ENCODE data around the gene TEKTIP1.
A peak's percentile ranks its signal among the peaks of the same experiment; 100 is the strongest.

Gene TEKTIP1

DNA sequence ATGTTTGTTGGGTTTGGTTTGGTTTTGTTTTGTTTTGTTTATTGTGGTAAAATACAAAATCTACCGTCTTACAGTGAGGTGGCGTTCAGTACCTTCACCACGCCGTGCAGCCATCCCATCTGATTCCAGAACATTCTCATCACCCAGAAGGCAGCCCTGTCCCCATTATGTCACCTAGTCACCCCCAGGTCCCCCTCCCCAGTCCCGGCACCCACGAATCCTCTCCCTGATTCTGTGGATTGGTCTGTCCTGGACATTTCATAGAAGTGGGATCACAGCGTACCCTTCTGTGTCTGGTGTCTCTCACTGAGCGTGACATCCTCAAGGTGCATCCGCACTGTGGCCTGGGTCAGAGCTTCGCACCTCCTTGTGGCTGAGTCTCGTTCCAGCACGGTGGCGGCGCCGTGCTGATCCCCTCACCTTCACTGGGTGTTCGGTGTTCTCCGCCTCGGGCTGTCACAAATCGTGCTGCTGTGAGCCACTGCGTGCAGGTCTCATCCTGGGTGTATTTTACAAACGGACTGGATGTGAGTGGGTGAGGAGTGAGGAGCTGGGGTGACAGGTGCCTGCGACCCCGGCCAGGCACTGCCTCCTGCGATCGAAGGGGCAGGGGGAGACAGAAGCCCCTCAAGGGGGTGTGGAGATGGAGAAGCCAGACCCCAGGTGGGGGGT, 580 bp upstream of the TEKTIP1 start:
- Histone ChIP-seq H2BK5ac (ENCODE audit: low read length) (peak overlapping the region; percentile 11), H3K79me1 (ENCODE audit: low read depth, low read length) (peaks cover 4% of the 10 kb centered on the region), H2BK120ac (ENCODE audit: low read depth, low read length) (no peak overlapping the region), H2BK15ac (ENCODE audit: low read length) (no peak overlapping the region), H3K4ac (ENCODE audit: low read length) (no peak overlapping the region), H3K9ac (ENCODE audit: low read depth, low read length, poor library complexity) (peak overlapping the region; percentile 30), H3K4me2 (ENCODE audit: insufficient read depth, low read length, poor library complexity, severe bottlenecking) (no peak overlapping the region), H2BK12ac (ENCODE audit: low read length) (no peak overlapping the region), H3K23ac (ENCODE audit: low read depth, low read length, poor library complexity) (peak overlapping the region; percentile 68), H3K27ac (replicated peaks; ENCODE audit: low read length) (no peak overlapping the region), H4K8ac (ENCODE audit: low read depth, low read length) (no peak overlapping the region), H3K4me3 (ENCODE audit: low read length in 2 of 2) (no peak overlapping the region), H4K91ac (ENCODE audit: low read depth, low read length, poor library complexity) (no peak overlapping the region), H3K27me3 (ENCODE audit: control insufficient read depth in 3 of 3, insufficient read depth in 3 of 3, low read depth in 1 of 3, low read length in 3 of 3) (no peaks in the 10 kb centered on the region), H3K4me1 (ENCODE audit: control insufficient read depth in 2 of 2, insufficient read depth in 1 of 2, low read depth in 1 of 2, low read length in 2 of 2) (peaks cover 6 to 8% of the 10 kb centered on the region in 2 donors), H3K9me3 (replicated peaks in 1 of 2; ENCODE audit: control insufficient read depth in 2 of 2, insufficient read depth in 1 of 2, low read depth in 1 of 2, low read length in 2 of 2) (no peaks in the 10 kb centered on the region), H3K18ac (ENCODE audit: low read length) (no peak overlapping the region), H3K36me3 (replicated peaks in 1 of 2; ENCODE audit: control insufficient read depth in 2 of 2, insufficient read depth in 2 of 2, low read length in 2 of 2) (peaks cover 25 to 57% of the 10 kb centered on the region in 2 donors), H2AK5ac (ENCODE audit: low read depth, low read length) (peak overlapping the region; percentile 7), H3K14ac (ENCODE audit: low read length) (no peak overlapping the region), H2AFZ (ENCODE audit: low read length) (no peak overlapping the region)
- DNase-seq (ENCODE audit: low spot score) = no peak
- no CpG with 5 or more reads among the region's 25 CpGs for WGBS, 2 donors (ENCODE audit: extremely low coverage in 2 of 2, insufficient read length in 2 of 2, insufficient replicate concordance in 1 of 2)

DNA sequence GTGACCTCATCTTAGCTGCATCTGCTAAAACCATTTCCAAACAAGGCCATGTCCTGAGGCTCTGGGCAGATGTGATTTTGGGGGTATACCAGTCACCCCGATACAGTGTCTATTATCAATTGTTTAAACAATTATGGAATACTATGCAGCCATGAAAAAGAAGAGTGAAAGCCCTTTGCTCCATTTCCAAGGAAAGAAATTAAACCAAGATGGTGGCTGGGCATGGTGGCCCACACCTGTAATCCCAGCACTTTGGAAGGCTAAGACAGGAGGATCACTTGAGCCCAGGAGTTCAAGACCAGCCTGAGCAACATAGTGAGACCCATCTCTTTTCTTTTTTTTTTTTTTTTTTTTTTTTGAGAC, 763 bp downstream of the TEKTIP1 start:
- WGBS, 2 donors (ENCODE audit: extremely low coverage in 2 of 2, insufficient read length in 2 of 2, insufficient replicate concordance in 1 of 2) = no CpG with 5 or more reads among the region's 1 CpG
- Histone ChIP-seq H3K4me2 (ENCODE audit: insufficient read depth, low read length, poor library complexity, severe bottlenecking) (no peak overlapping the region), H2BK15ac (ENCODE audit: low read length) (no peak overlapping the region), H4K8ac (ENCODE audit: low read depth, low read length) (no peak overlapping the region), H3K4ac (ENCODE audit: low read length) (no peak overlapping the region), H3K9me3 (replicated peaks in 1 of 2; ENCODE audit: control insufficient read depth in 2 of 2, insufficient read depth in 1 of 2, low read depth in 1 of 2, low read length in 2 of 2) (no peaks in the 10 kb centered on the region), H3K18ac (ENCODE audit: low read length) (no peak overlapping the region), H3K36me3 (replicated peaks in 1 of 2; ENCODE audit: control insufficient read depth in 2 of 2, insufficient read depth in 2 of 2, low read length in 2 of 2) (peaks cover 17 to 43% of the 10 kb centered on the region in 2 donors), H3K4me1 (ENCODE audit: control insufficient read depth in 2 of 2, insufficient read depth in 1 of 2, low read depth in 1 of 2, low read length in 2 of 2) (peaks cover 7 to 8% of the 10 kb centered on the region in 2 donors), H3K9ac (ENCODE audit: low read depth, low read length, poor library complexity) (no peak overlapping the region), H3K23ac (ENCODE audit: low read depth, low read length, poor library complexity) (peak overlapping the region; percentile 10), H2BK12ac (ENCODE audit: low read length) (no peak overlapping the region), H3K14ac (ENCODE audit: low read length) (peak overlapping the region; percentile 56), H3K27ac (replicated peaks; ENCODE audit: low read length) (no peak overlapping the region), H4K91ac (ENCODE audit: low read depth, low read length, poor library complexity) (no peak overlapping the region), H2BK120ac (ENCODE audit: low read depth, low read length) (no peak overlapping the region), H3K4me3 (ENCODE audit: low read length in 2 of 2) (no peak overlapping the region), H3K79me1 (ENCODE audit: low read depth, low read length) (peaks cover 6% of the 10 kb centered on the region), H3K27me3 (ENCODE audit: control insufficient read depth in 3 of 3, insufficient read depth in 3 of 3, low read depth in 1 of 3, low read length in 3 of 3) (no peaks in the 10 kb centered on the region), H2BK5ac (ENCODE audit: low read length) (no peak overlapping the region), H2AFZ (ENCODE audit: low read length) (no peak overlapping the region), H2AK5ac (ENCODE audit: low read depth, low read length) (no peak overlapping the region)
- no peak for DNase-seq (ENCODE audit: low spot score)

DNA sequence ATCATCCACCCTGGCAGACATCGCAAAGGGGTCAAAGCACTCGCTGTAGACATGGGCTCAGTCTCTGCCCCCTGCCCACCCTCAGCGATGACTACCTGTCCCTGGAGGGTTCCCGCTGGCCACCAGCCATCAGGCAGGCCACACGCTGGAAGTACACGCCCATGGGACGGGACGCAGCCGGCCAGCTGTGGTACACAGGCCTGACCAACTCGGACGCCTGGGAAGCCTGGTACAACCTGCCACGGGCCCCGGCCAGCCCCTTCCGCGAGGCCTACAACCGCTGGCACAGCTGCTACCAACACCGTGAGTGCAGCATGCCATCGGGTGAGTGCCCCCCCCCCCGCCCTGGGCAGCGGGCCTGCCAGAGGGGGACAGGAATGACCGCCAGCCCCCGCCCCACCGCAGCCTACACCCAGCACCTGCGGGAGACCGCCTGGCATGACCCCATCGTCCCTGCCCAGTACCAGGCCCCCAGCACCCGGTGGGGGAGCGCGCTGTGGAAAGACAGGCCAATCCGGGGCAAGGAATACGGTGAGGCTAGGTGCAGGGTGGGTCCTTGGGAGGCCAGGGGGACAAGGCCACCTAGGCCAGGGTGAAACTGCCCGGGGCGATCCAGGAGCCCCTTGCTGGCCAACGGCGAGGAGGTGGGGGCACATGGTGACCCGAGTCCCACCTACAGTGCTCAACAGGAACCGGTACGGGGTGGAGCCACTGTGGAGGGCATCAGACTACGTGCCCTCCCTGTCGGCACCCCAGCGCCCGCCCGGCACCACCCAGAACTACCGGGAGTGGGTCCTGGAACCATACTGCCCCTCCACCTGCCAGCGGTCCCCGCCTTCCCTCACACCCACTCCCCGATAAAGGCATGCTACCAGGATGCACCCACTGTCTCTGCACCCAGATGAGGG, 4.4 kb downstream of the TEKTIP1 start:
- H4K91ac ChIP-seq (ENCODE audit: low read depth, low read length, poor library complexity) = no peak overlapping the region
- no peak overlapping the region for H3K23ac ChIP-seq (ENCODE audit: low read depth, low read length, poor library complexity)
- H3K4ac ChIP-seq (ENCODE audit: low read length) = no peak overlapping the region
- peak overlapping the region; percentile 90 for H2BK12ac ChIP-seq (ENCODE audit: low read length)
- DNase-seq (ENCODE audit: low spot score) = no peak
- WGBS, 2 donors (ENCODE audit: extremely low coverage in 2 of 2, insufficient read length in 2 of 2, insufficient replicate concordance in 1 of 2) = no CpG with 5 or more reads among the region's 47 CpGs
- H3K9ac ChIP-seq (ENCODE audit: low read depth, low read length, poor library complexity) = no peak overlapping the region
- no peak overlapping the region for H3K4me3 ChIP-seq (ENCODE audit: low read length in 2 of 2)
- peaks cover 8 to 9% of the 10 kb centered on the region in 2 donors for H3K4me1 ChIP-seq (ENCODE audit: control insufficient read depth in 2 of 2, insufficient read depth in 1 of 2, low read depth in 1 of 2, low read length in 2 of 2)
- H3K36me3 ChIP-seq (replicated peaks in 1 of 2; ENCODE audit: control insufficient read depth in 2 of 2, insufficient read depth in 2 of 2, low read length in 2 of 2) = peaks cover 18 to 35% of the 10 kb centered on the region in 2 donors
- peak overlapping the region; percentile 43 for H4K8ac ChIP-seq (ENCODE audit: low read depth, low read length)
- peaks cover 11% of the 10 kb centered on the region for H3K79me1 ChIP-seq (ENCODE audit: low read depth, low read length)
- H3K18ac ChIP-seq (ENCODE audit: low read length) = peak overlapping the region; percentile 13
- H2BK15ac ChIP-seq (ENCODE audit: low read length) = no peak overlapping the region
- H3K14ac ChIP-seq (ENCODE audit: low read length) = peak overlapping the region; percentile 71
- no peak overlapping the region for H2BK120ac ChIP-seq (ENCODE audit: low read depth, low read length)
- H3K27ac ChIP-seq (replicated peaks; ENCODE audit: low read length) = no peak overlapping the region
- peak overlapping the region; percentile 53 for H2BK5ac ChIP-seq (ENCODE audit: low read length)
- H3K9me3 ChIP-seq (replicated peaks in 1 of 2; ENCODE audit: control insufficient read depth in 2 of 2, insufficient read depth in 1 of 2, low read depth in 1 of 2, low read length in 2 of 2) = no peaks in the 10 kb centered on the region
- no peak overlapping the region for H2AFZ ChIP-seq (ENCODE audit: low read length)
- H2AK5ac ChIP-seq (ENCODE audit: low read depth, low read length) = peak overlapping the region; percentile 56
- no peaks in the 10 kb centered on the region for H3K27me3 ChIP-seq (ENCODE audit: control insufficient read depth in 3 of 3, insufficient read depth in 3 of 3, low read depth in 1 of 3, low read length in 3 of 3)
- H3K4me2 ChIP-seq (ENCODE audit: insufficient read depth, low read length, poor library complexity, severe bottlenecking) = no peak overlapping the region

DNA sequence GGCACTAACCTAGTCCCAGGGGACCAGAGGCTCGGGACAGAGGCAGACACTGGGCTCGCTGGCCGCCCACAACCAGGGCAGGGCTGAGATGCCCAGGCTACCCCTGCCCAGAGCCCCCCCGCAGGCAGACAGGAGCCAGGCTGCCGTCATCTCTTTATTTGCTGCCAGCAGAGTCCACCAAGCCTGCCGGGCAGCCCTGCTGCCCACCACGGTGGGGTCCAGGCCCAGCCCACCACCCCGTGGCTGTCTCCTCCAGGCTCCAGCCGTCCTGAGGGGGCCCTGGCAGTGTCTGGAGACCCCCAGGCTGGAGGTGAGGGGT, 5.0 kb downstream of the TEKTIP1 start:
- Histone ChIP-seq H4K8ac (ENCODE audit: low read depth, low read length) (peak overlapping the region; percentile 43), H2AK5ac (ENCODE audit: low read depth, low read length) (peak overlapping the region; percentile 56), H3K23ac (ENCODE audit: low read depth, low read length, poor library complexity) (no peak overlapping the region), H3K18ac (ENCODE audit: low read length) (no peak overlapping the region), H3K9me3 (replicated peaks in 1 of 2; ENCODE audit: control insufficient read depth in 2 of 2, insufficient read depth in 1 of 2, low read depth in 1 of 2, low read length in 2 of 2) (no peaks in the 10 kb centered on the region), H3K9ac (ENCODE audit: low read depth, low read length, poor library complexity) (no peak overlapping the region), H3K4ac (ENCODE audit: low read length) (no peak overlapping the region), H3K4me2 (ENCODE audit: insufficient read depth, low read length, poor library complexity, severe bottlenecking) (peak overlapping the region; percentile 11), H2AFZ (ENCODE audit: low read length) (no peak overlapping the region), H2BK15ac (ENCODE audit: low read length) (no peak overlapping the region), H3K27me3 (ENCODE audit: control insufficient read depth in 3 of 3, insufficient read depth in 3 of 3, low read depth in 1 of 3, low read length in 3 of 3) (no peaks in the 10 kb centered on the region), H3K14ac (ENCODE audit: low read length) (no peak overlapping the region), H4K91ac (ENCODE audit: low read depth, low read length, poor library complexity) (no peak overlapping the region), H3K79me1 (ENCODE audit: low read depth, low read length) (peaks cover 11% of the 10 kb centered on the region), H2BK12ac (ENCODE audit: low read length) (peak overlapping the region; percentile 90), H3K4me1 (ENCODE audit: control insufficient read depth in 2 of 2, insufficient read depth in 1 of 2, low read depth in 1 of 2, low read length in 2 of 2) (peaks cover 5 to 6% of the 10 kb centered on the region in 2 donors), H2BK120ac (ENCODE audit: low read depth, low read length) (no peak overlapping the region), H3K36me3 (replicated peaks in 1 of 2; ENCODE audit: control insufficient read depth in 2 of 2, insufficient read depth in 2 of 2, low read length in 2 of 2) (peaks cover 20 to 33% of the 10 kb centered on the region in 2 donors), H2BK5ac (ENCODE audit: low read length) (peak overlapping the region; percentile 53), H3K27ac (replicated peaks; ENCODE audit: low read length) (no peak overlapping the region), H3K4me3 (ENCODE audit: low read length in 2 of 2) (no peak overlapping the region)
- WGBS, 2 donors (ENCODE audit: extremely low coverage in 2 of 2, insufficient read length in 2 of 2, insufficient replicate concordance in 1 of 2) = no CpG with 5 or more reads among the region's 9 CpGs
- no peak for DNase-seq (ENCODE audit: low spot score)

Measured in neuronal stem cell (in vitro differentiated cells).